IPS-18a (cell line): ENCODE data around the gene LDAF1.
"Not testable (repeated sequence)": the region's sequence is repeated elsewhere in the genome, so short reads cannot be mapped to it uniquely, and the experiment has no call there.

Source experiments
- H3K27ac ChIP-seq: one replicate; pipeline ENCODE4 v1.5.1; 2013; ENCODE audit warnings: low read length
- H3K27me3 ChIP-seq: one replicate; pipeline ENCODE4 v1.6.1; 2013; ENCODE audit warnings: mild to moderate bottlenecking, low read length; ENCODE audit not compliant: control insufficient read depth, insufficient read depth
- H3K36me3 ChIP-seq: one replicate; pipeline ENCODE4 v1.6.1; 2013; ENCODE audit warnings: low read depth, low read length; ENCODE audit not compliant: control insufficient read depth
- H3K4me1 ChIP-seq: one replicate; pipeline ENCODE4 v1.6.1; 2013; ENCODE audit warnings: low read depth, low read length; ENCODE audit not compliant: control insufficient read depth
- H3K4me3 ChIP-seq: one replicate; pipeline ENCODE4 v1.5.1; 2013; ENCODE audit warnings: low read length
- H3K9ac ChIP-seq: one replicate; pipeline ENCODE4 v1.6.1; 2013; ENCODE audit warnings: mild to moderate bottlenecking, low read length, moderate library complexity
- H3K9me3 ChIP-seq: one replicate; pipeline ENCODE4 v1.6.1; 2013; ENCODE audit warnings: low read depth, low read length; ENCODE audit not compliant: control insufficient read depth

The LDAF1 gene

GRCh38 chr16:21150375-21151001, 8.0 kb upstream of the LDAF1 start, which contains the start of gene DNAH3:
Gene DNAH3 (minus strand): TSS chr16:21150846. CDS start chr16:21150319, 527 bp downstream.
- Histone ChIP-seq H3K9me3 (no peaks in the 10 kb centered on the region), H3K27ac (no peak within 1 kb of the TSS), H3K4me1 (no peaks in the 10 kb centered on the region), H3K27me3 (no peaks in the 10 kb centered on the region), H3K9ac (no peak within 1 kb of the TSS), H3K36me3 (no peaks in the 10 kb centered on the region), H3K4me3 (no peak within 1 kb of the TSS)

GRCh38 chr16:21152160-21153030, 6.1 kb upstream of the LDAF1 start:
- H3K36me3 ChIP-seq, H3K27ac ChIP-seq, H3K4me1 ChIP-seq, H3K9ac ChIP-seq, H3K9me3 ChIP-seq, H3K27me3 ChIP-seq, H3K4me3 ChIP-seq: not testable (repeated sequence)

GRCh38 chr16:21153124-21153729, 5.2 kb upstream of the LDAF1 start:
- peaks cover 10% of the 10 kb centered on the region for H3K27me3 ChIP-seq
- H3K9me3 ChIP-seq, H3K36me3 ChIP-seq, H3K4me3 ChIP-seq, H3K9ac ChIP-seq, H3K4me1 ChIP-seq, H3K27ac ChIP-seq: not testable (repeated sequence)

DNA sequence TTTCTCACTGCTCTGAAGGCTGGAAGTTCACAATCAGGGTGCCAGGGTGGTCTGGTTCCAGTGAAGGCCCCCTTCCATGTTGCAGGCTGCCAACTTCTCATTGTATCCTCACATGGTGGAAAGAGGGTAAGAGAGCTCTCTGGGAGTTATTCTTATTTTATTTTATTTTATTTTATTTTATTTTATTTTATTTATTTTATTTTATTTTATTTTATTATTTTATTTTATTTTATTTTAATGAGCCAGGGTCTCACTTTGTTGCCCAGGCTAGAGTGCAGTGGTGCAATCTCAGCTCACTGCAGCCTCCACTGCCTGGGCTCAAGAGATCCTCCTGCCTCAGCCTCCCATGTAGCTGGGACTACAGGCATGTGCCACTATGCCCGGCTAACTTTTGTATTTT, 2.5 kb upstream of the LDAF1 start:
- not testable (repeated sequence) for H3K4me1 ChIP-seq, H3K27ac ChIP-seq, H3K36me3 ChIP-seq, H3K9ac ChIP-seq, H3K4me3 ChIP-seq, H3K9me3 ChIP-seq
- H3K27me3 ChIP-seq, result peaks cover 10% of the 10 kb centered on the region

- H3K36me3 ChIP-seq, result peaks cover 10% of the 10 kb centered on the region
- no peaks in the 10 kb centered on the region for H3K9me3 ChIP-seq
- peaks cover 10% of the 10 kb centered on the region for H3K4me1 ChIP-seq
- H3K27me3 ChIP-seq, result peaks cover 10% of the 10 kb centered on the region
- H3K27ac ChIP-seq, result no peak overlapping the region
- H3K4me3 ChIP-seq, result no peak overlapping the region
- no peak overlapping the region for H3K9ac ChIP-seq
These were observed 1.6 kb upstream of the LDAF1 start for GRCh38 chr16:21156767-21157467.

GRCh38 chr16:21157632-21158031, 842 bp upstream of the LDAF1 start:
- Histone ChIP-seq H3K27me3 (peaks cover 10% of the 10 kb centered on the region), H3K9ac (no peak overlapping the region), H3K36me3 (peaks cover 16% of the 10 kb centered on the region), H3K4me3 (no peak overlapping the region), H3K9me3 (no peaks in the 10 kb centered on the region), H3K27ac (no peak overlapping the region), H3K4me1 (peaks cover 10% of the 10 kb centered on the region)

DNA sequence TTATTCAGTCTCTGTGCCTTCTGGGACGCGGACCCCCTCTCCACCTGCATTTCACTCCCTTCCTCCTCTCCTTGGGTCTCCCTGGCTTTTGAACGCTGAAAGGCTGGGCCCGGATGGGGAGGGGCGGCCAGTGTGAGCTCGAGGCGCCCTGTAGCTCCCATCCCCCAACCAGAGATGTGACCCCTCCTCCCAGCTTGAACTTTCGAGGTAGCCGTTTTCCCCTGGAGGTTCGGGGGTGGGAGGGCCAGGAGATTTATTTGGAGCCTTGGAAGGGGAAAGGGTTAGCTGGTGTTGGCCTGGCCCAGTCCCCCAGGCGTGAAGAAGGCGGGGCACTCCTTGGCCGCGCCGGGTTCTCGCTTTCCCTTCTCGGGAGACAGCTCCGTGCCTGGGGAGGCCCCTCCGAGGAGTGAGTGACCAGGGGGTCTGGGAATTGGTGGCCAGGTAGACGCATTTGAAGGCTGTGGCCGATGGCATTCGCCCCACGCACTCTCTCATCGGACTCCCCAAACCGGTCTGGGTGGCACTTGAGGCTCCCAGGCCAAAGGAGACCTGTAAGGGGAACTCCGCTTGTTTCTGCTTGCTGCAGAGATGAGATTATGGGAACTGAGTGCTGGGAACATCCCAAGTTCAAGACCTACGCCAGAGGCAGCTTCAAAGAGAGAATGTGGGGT, 942 bp downstream of the LDAF1 start:
- Histone ChIP-seq H3K36me3 (peaks cover 26% of the 10 kb centered on the region), H3K27me3 (peaks cover 10% of the 10 kb centered on the region), H3K4me1 (peaks cover 10% of the 10 kb centered on the region), H3K9me3 (no peaks in the 10 kb centered on the region), H3K9ac (peak overlapping the region; percentile 43), H3K27ac (no peak overlapping the region), H3K4me3 (peak overlapping the region; percentile 77)

- Histone ChIP-seq H3K9ac (peak overlapping the region; percentile 43), H3K27ac (no peak overlapping the region), H3K27me3 (peaks cover 10% of the 10 kb centered on the region), H3K4me3 (peak overlapping the region; percentile 77), H3K4me1 (peaks cover 10% of the 10 kb centered on the region), H3K9me3 (no peaks in the 10 kb centered on the region), H3K36me3 (peaks cover 30% of the 10 kb centered on the region)
These were observed 1.8 kb downstream of the LDAF1 start for GRCh38 chr16:21160276-21160675.

DNA sequence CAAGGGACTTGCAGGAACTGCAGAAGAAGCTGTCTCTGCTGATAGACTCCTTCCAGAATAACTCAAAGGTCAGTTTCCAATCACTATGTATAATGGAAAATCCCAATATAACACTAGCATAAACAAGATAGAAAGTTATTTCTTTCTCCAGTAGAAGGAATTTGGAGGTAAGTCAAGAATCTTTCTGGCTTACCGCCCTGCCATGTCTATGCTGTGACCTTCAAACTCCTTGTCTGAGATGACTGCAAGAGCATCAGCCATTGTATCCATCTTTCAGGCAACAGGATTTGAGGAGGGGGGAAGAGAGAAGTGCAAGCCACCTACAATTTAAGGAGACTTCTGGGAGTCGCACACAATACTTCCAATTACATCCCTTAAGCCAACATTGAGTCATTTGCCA, 2.7 kb downstream of the LDAF1 start:
- Histone ChIP-seq H3K9ac (no peak overlapping the region), H3K27ac (no peak overlapping the region), H3K4me3 (no peak overlapping the region), H3K4me1 (peaks cover 10% of the 10 kb centered on the region), H3K36me3 (peaks cover 33% of the 10 kb centered on the region), H3K27me3 (peaks cover 10% of the 10 kb centered on the region), H3K9me3 (no peaks in the 10 kb centered on the region)

- Histone ChIP-seq H3K4me1 (peaks cover 10% of the 10 kb centered on the region), H3K9ac (no peak overlapping the region), H3K4me3 (no peak overlapping the region), H3K36me3 (peaks cover 44% of the 10 kb centered on the region), H3K27ac (no peak overlapping the region), H3K27me3 (peaks cover 5% of the 10 kb centered on the region), H3K9me3 (no peaks in the 10 kb centered on the region)
These were observed 4.2 kb downstream of the LDAF1 start for GRCh38 chr16:21162661-21163151.

GRCh38 chr16:21163576-21163975, 5.1 kb downstream of the LDAF1 start:
- Histone ChIP-seq H3K27me3 (no peaks in the 10 kb centered on the region), H3K27ac (no peak overlapping the region), H3K36me3 (peaks cover 44% of the 10 kb centered on the region), H3K4me3 (no peak overlapping the region), H3K9ac (no peak overlapping the region), H3K9me3 (no peaks in the 10 kb centered on the region), H3K4me1 (peaks cover 4% of the 10 kb centered on the region)
